Keratinocyte (primary cell): ENCODE measurements around the gene SREBF2.

ENCODE experiments used
- EZH2 ChIP-seq: IDR thresholded peaks from one replicate; pipeline ENCODE4 v1.6.1; 2012; ENCODE audit warnings: inconsistent platforms, mild to moderate bottlenecking, low read length, moderate library complexity
- TF ChIP-seq, protein P1 (sequence below), 3 experiments: IDR thresholded peaks in 1 of 3; conservative IDR thresholded peaks in 1 of 3; optimal IDR thresholded peaks in 1 of 3; 2 replicates in 2 of 3; 3 replicates in 1 of 3; pipeline versions ENCODE3 to v1.5.1; 2011; ENCODE audit warnings: low read length in 3 of 3, mild to moderate bottlenecking in 3 of 3, moderate library complexity in 2 of 3, control low read depth in 1 of 3, inconsistent platforms in 1 of 3; ENCODE audit not compliant: insufficient read depth in 2 of 3; ENCODE audit errors: extremely low read depth in 1 of 3

GRCh38 chr22:41919357-41920224 is 86.7 kb downstream of the SREBF2 start:
- TF ChIP-seq, protein P1, sequence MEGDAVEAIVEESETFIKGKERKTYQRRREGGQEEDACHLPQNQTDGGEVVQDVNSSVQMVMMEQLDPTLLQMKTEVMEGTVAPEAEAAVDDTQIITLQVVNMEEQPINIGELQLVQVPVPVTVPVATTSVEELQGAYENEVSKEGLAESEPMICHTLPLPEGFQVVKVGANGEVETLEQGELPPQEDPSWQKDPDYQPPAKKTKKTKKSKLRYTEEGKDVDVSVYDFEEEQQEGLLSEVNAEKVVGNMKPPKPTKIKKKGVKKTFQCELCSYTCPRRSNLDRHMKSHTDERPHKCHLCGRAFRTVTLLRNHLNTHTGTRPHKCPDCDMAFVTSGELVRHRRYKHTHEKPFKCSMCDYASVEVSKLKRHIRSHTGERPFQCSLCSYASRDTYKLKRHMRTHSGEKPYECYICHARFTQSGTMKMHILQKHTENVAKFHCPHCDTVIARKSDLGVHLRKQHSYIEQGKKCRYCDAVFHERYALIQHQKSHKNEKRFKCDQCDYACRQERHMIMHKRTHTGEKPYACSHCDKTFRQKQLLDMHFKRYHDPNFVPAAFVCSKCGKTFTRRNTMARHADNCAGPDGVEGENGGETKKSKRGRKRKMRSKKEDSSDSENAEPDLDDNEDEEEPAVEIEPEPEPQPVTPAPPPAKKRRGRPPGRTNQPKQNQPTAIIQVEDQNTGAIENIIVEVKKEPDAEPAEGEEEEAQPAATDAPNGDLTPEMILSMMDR (optimal IDR thresholded peaks at IDR 0.05 in 1 of 3, IDR thresholded peaks at IDR 0.05 in 1 of 3, conservative IDR thresholded peaks at IDR 0.05 in 1 of 3; ENCODE audit: extremely low read depth in 1 of 3, insufficient read depth in 2 of 3, low read length in 3 of 3): no peak
- no peak for TF ChIP-seq EZH2
